ENCODE data around the gene CAMTA1. TPM values are rescaled to one million over a fixed set of nuclear protein-coding genes. Genes with fewer than 3 reads are reported as not detected.
A peak's percentile ranks its signal among the peaks of the same experiment; 100 is the strongest.

CAMTA1 gene
- total RNA-seq, 2 donors from 2014 or later, result 105 to 113 TPM

GRCh38 chr1:7395251-7395650 is 610.0 kb downstream of the CAMTA1 start:
- DNase-seq (ENCODE audit: low spot score), result no peak
- TF ChIP-seq, protein P1, sequence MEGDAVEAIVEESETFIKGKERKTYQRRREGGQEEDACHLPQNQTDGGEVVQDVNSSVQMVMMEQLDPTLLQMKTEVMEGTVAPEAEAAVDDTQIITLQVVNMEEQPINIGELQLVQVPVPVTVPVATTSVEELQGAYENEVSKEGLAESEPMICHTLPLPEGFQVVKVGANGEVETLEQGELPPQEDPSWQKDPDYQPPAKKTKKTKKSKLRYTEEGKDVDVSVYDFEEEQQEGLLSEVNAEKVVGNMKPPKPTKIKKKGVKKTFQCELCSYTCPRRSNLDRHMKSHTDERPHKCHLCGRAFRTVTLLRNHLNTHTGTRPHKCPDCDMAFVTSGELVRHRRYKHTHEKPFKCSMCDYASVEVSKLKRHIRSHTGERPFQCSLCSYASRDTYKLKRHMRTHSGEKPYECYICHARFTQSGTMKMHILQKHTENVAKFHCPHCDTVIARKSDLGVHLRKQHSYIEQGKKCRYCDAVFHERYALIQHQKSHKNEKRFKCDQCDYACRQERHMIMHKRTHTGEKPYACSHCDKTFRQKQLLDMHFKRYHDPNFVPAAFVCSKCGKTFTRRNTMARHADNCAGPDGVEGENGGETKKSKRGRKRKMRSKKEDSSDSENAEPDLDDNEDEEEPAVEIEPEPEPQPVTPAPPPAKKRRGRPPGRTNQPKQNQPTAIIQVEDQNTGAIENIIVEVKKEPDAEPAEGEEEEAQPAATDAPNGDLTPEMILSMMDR (IDR thresholded peaks at IDR 0.05), result no peak
- Histone ChIP-seq H3K4me3 (no peak overlapping the region), H3K36me3 (no peaks in the 10 kb centered on the region), H3K27ac (no peak overlapping the region), H3K27me3 (replicated peaks; ENCODE audit: insufficient read depth) (no peaks in the 10 kb centered on the region), H3K9me3 (peaks cover 19% of the 10 kb centered on the region), H3K4me1 (ENCODE audit: control insufficient read depth in 1 of 2, low read depth in 2 of 2) (no peaks in the 10 kb centered on the region)
- ATAC-seq (ENCODE audit: insufficient number of reproducible peaks, low FRiP score, low read depth), result no peak

GRCh38 chr1:7398982-7399381 is 613.7 kb downstream of the CAMTA1 start:
- no peaks in the 10 kb centered on the region for H3K4me1 ChIP-seq (ENCODE audit: control insufficient read depth in 1 of 2, low read depth in 2 of 2)
- no peak overlapping the region for H3K4me3 ChIP-seq
- ATAC-seq (ENCODE audit: insufficient number of reproducible peaks, low FRiP score, low read depth) (no peak), DNase-seq (ENCODE audit: low spot score) (no peak)
- H3K27ac ChIP-seq, result no peak overlapping the region
- H3K9me3 ChIP-seq, result peaks cover 19% of the 10 kb centered on the region
- TF ChIP-seq, protein P1 (IDR thresholded peaks at IDR 0.05), result no peak
- no peaks in the 10 kb centered on the region for H3K27me3 ChIP-seq (replicated peaks; ENCODE audit: insufficient read depth)
- H3K36me3 ChIP-seq, result no peaks in the 10 kb centered on the region

DNA sequence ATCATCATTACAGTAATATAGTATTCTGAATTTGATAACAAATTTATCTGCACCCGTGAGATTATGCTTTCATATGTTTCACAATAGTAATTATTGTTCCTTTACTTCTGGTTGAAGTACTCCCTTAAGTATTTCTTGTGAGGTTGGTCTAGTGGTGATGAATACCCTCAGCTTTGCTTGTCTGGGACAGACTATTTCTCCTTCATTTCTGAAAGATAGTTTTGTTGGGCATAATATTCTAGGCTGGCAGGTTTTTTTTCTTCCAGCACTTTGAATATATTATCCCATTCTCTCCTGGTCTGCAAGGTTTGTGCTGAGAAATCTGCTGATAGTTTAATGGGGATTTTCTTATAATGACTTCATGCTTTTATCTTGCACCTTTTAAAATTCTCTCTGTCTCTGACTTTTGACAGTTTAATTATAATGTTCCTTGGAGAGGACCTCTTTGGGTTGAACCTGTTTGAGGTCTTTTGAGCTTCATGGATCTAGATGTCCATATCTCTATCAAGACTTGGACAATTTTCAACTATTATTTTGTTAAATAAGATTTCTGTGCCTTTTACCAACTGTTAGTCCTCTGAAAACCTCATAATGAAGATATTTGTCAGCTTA is 614.4 kb downstream of the CAMTA1 start:
- TF ChIP-seq, protein P1 (IDR thresholded peaks at IDR 0.05), result no peak

GRCh38 chr1:7400566-7400965 is 615.3 kb downstream of the CAMTA1 start:
- Histone ChIP-seq H3K36me3 (no peaks in the 10 kb centered on the region), H3K27ac (no peak overlapping the region), H3K27me3 (replicated peaks; ENCODE audit: insufficient read depth) (no peaks in the 10 kb centered on the region), H3K9me3 (peaks cover 13% of the 10 kb centered on the region), H3K4me1 (ENCODE audit: control insufficient read depth in 1 of 2, low read depth in 2 of 2) (no peaks in the 10 kb centered on the region), H3K4me3 (no peak overlapping the region)
- TF ChIP-seq, protein P1 (IDR thresholded peaks at IDR 0.05), result no peak
- DNase-seq (ENCODE audit: low spot score), result no peak
- ATAC-seq (ENCODE audit: insufficient number of reproducible peaks, low FRiP score, low read depth), result no peak

More for the DNA sequence above, 614.4 kb downstream of the CAMTA1 start:
- H3K36me3 ChIP-seq, result no peaks in the 10 kb centered on the region
- H3K4me1 ChIP-seq (ENCODE audit: control insufficient read depth in 1 of 2, low read depth in 2 of 2), result no peaks in the 10 kb centered on the region
- no peaks in the 10 kb centered on the region for H3K27me3 ChIP-seq (replicated peaks; ENCODE audit: insufficient read depth)
- no peak overlapping the region for H3K4me3 ChIP-seq
- DNase-seq (ENCODE audit: low spot score) (no peak), ATAC-seq (ENCODE audit: insufficient number of reproducible peaks, low FRiP score, low read depth) (no peak)
- peaks cover 19% of the 10 kb centered on the region for H3K9me3 ChIP-seq
- H3K27ac ChIP-seq, result no peak overlapping the region

GRCh38 chr1:7401814-7402547 is 616.7 kb downstream of the CAMTA1 start:
- Histone ChIP-seq H3K27me3 (replicated peaks; ENCODE audit: insufficient read depth) (no peaks in the 10 kb centered on the region), H3K27ac (no peak overlapping the region), H3K9me3 (peaks cover 6% of the 10 kb centered on the region), H3K4me1 (ENCODE audit: control insufficient read depth in 1 of 2, low read depth in 2 of 2) (no peaks in the 10 kb centered on the region), H3K36me3 (no peaks in the 10 kb centered on the region), H3K4me3 (no peak overlapping the region)
- ATAC-seq (ENCODE audit: insufficient number of reproducible peaks, low FRiP score, low read depth) (peak; percentile 93), DNase-seq (ENCODE audit: low spot score) (no peak)
- TF ChIP-seq, protein P1 (IDR thresholded peaks at IDR 0.05), result no peak
